ENCODE measurements around the gene MOGAT3. TPM values are rescaled to one million over a fixed set of nuclear protein-coding genes. Genes with fewer than 3 reads are reported as not detected.
A peak's percentile ranks its signal among the peaks of the same experiment; 100 is the strongest.

Gene MOGAT3
- total and polyA plus RNA-seq, 2 experiments from 2014 or later: 0.44 TPM; not detected in 1

DNA sequence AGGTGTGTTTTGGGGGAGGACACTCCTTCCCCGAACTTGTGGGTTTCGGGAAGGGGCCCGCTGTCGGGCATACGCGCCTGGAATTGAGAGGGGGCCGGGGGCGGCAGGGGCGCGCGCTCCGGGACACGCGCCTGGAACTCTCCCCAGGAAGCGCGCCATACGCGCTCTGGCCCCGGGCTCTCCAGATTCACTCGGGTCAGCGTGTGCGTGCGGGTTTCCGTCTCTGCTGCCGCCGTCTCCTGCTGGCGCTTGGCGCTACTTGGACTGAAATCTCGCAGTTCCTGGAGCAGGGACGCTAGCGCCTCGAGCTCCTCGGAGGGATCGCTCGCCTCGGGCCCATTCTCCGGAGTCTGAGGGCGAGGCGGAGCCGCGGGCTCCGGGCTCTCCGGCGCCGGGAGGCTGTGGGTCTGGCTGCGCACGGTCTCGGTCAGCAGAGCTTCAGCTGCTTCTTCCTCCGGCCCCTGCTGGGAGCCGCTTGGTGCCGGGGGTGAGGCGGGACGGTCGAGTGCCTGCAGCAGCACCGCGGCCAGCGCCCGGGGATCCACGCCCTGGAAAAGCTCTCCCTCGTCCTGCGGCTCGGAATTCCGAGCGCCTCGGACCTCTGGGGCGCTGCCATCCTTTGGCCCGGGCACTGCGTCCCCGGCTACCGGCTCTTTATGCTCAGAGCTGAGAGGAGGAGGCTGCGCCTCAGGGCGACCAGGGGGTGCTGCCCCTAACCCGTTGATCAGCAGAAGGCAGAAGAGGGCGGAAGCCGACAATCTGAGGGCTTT, 36.6 kb downstream of the MOGAT3 start (continued):
- TF ChIP-seq, protein P1, sequence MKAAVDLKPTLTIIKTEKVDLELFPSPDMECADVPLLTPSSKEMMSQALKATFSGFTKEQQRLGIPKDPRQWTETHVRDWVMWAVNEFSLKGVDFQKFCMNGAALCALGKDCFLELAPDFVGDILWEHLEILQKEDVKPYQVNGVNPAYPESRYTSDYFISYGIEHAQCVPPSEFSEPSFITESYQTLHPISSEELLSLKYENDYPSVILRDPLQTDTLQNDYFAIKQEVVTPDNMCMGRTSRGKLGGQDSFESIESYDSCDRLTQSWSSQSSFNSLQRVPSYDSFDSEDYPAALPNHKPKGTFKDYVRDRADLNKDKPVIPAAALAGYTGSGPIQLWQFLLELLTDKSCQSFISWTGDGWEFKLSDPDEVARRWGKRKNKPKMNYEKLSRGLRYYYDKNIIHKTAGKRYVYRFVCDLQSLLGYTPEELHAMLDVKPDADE (IDR thresholded peaks at IDR 0.05): no peak
- no peak for TF ChIP-seq STAT1 (IDR thresholded peaks at IDR 0.05; ENCODE audit: unreplicated experiment)
- peak; percentile 29 for TF ChIP-seq EZH2 (IDR thresholded peaks at IDR 0.05; ENCODE audit: low read depth, unreplicated experiment)
- TF ChIP-seq, protein P2, sequence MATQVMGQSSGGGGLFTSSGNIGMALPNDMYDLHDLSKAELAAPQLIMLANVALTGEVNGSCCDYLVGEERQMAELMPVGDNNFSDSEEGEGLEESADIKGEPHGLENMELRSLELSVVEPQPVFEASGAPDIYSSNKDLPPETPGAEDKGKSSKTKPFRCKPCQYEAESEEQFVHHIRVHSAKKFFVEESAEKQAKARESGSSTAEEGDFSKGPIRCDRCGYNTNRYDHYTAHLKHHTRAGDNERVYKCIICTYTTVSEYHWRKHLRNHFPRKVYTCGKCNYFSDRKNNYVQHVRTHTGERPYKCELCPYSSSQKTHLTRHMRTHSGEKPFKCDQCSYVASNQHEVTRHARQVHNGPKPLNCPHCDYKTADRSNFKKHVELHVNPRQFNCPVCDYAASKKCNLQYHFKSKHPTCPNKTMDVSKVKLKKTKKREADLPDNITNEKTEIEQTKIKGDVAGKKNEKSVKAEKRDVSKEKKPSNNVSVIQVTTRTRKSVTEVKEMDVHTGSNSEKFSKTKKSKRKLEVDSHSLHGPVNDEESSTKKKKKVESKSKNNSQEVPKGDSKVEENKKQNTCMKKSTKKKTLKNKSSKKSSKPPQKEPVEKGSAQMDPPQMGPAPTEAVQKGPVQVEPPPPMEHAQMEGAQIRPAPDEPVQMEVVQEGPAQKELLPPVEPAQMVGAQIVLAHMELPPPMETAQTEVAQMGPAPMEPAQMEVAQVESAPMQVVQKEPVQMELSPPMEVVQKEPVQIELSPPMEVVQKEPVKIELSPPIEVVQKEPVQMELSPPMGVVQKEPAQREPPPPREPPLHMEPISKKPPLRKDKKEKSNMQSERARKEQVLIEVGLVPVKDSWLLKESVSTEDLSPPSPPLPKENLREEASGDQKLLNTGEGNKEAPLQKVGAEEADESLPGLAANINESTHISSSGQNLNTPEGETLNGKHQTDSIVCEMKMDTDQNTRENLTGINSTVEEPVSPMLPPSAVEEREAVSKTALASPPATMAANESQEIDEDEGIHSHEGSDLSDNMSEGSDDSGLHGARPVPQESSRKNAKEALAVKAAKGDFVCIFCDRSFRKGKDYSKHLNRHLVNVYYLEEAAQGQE (IDR thresholded peaks at IDR 0.05; ENCODE audit: unreplicated experiment): peak; percentile 79
- TF ChIP-seq, protein P3, sequence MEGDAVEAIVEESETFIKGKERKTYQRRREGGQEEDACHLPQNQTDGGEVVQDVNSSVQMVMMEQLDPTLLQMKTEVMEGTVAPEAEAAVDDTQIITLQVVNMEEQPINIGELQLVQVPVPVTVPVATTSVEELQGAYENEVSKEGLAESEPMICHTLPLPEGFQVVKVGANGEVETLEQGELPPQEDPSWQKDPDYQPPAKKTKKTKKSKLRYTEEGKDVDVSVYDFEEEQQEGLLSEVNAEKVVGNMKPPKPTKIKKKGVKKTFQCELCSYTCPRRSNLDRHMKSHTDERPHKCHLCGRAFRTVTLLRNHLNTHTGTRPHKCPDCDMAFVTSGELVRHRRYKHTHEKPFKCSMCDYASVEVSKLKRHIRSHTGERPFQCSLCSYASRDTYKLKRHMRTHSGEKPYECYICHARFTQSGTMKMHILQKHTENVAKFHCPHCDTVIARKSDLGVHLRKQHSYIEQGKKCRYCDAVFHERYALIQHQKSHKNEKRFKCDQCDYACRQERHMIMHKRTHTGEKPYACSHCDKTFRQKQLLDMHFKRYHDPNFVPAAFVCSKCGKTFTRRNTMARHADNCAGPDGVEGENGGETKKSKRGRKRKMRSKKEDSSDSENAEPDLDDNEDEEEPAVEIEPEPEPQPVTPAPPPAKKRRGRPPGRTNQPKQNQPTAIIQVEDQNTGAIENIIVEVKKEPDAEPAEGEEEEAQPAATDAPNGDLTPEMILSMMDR (conservative IDR thresholded peaks at IDR 0.05; ENCODE audit: low read depth in 2 of 2): no peak
- no peak for TF ChIP-seq JUNB (IDR thresholded peaks at IDR 0.05; ENCODE audit: unreplicated experiment)

DNA sequence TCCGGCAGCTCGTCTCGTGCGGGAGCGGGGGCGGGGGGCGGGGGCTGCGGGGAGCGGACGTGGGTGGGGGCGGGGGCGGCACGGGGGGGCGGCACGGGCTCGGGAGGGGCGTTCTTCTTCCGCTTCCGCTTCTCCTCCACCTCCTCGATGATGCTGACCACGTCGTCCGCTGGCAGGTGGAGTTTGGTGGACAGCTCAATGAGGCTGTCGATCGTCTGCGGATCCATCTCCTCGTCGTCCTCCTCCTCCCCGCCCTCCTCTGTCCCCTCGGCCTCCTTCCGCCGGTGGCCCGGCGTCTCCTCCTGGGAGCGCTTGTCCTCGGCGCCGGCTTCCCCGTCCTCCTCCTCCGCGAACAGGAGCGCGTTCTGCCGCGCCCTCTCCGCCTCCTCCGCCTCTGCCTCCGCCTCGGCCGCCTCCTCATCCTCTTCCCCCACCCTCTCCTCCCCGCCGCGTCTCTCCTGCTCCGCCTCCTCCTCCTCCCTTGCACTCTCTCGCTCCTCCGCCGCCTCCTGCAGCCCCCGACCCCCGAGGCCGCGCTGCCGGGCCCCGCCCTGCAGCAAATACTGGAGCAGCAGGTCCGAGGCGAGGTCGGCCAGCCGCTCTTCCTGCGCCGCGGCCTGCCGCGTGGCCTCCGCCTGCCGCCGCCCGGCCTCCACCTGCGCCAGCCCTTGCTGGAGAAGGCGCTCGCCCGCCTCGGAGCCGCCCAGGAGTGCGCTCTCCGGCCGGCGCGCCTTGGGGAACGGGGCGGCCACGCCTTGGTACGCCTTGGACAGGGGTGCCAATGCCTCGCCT, 37.4 kb downstream of the MOGAT3 start:
- peak overlapping the region; percentile 98 for H3K4me2 ChIP-seq
- H3K79me2 ChIP-seq (replicated peaks; ENCODE audit: insufficient read depth): no peaks in the 10 kb centered on the region
- peak; percentile 72 for DNase-seq (ENCODE audit: low spot score)
- H3K36me3 Mint-ChIP-seq (ENCODE audit: low read depth): peaks cover 7% of the 10 kb centered on the region; the same call in 2 of the 3 replicates
- peaks cover 66% of the 10 kb centered on the region for H3K27me3 ChIP-seq (ENCODE audit: insufficient read depth)
- H3K4me1 ChIP-seq (ENCODE audit: insufficient read depth): peaks cover 57% of the 10 kb centered on the region
- no peaks in the 10 kb centered on the region for H3K36me3 ChIP-seq (ENCODE audit: insufficient read depth)
- no peaks in the 10 kb centered on the region; the same call in 1 of the 3 replicates for H3K9me3 Mint-ChIP-seq
- H3K9me2 ChIP-seq (ENCODE audit: insufficient read depth): no peaks in the 10 kb centered on the region
- H3F3A ChIP-seq (replicated peaks; ENCODE audit: low read depth): peaks cover 24% of the 10 kb centered on the region
- peaks cover 60% of the 10 kb centered on the region for H3K27me3 Mint-ChIP-seq (ENCODE audit: insufficient read depth, low read depth, poor library complexity)
- H3K4me3 Mint-ChIP-seq: peak overlapping the region; percentile 78
- peaks cover 6% of the 10 kb centered on the region; the same call in 1 of the 2 replicates for H4K20me1 ChIP-seq (replicated peaks; ENCODE audit: insufficient read depth)
- no peak overlapping the region for H2AFZ ChIP-seq
- TF ChIP-seq, protein P2 (IDR thresholded peaks at IDR 0.05; ENCODE audit: unreplicated experiment): peak; percentile 28
- TF ChIP-seq, protein P3 (conservative IDR thresholded peaks at IDR 0.05; ENCODE audit: low read depth in 2 of 2): no peak
- TF ChIP-seq EZH2 (IDR thresholded peaks at IDR 0.05; ENCODE audit: low read depth, unreplicated experiment) (peak; percentile 64), POLR2AphosphoS5 (IDR thresholded peaks at IDR 0.05; ENCODE audit: low read depth) (peak; percentile 52)
- peaks cover 57% of the 10 kb centered on the region for H3K4me1 Mint-ChIP-seq
- ATAC-seq: peak; percentile 5
- no peak overlapping the region for H3K27ac ChIP-seq (ENCODE audit: low read depth)
- peak overlapping the region; percentile 76 for H3K4me3 ChIP-seq
- no peak overlapping the region for H3K27ac Mint-ChIP-seq
